Neuronal stem cell (in vitro differentiated cells): ENCODE measurements around the gene FADS3.

ENCODE experiments used
- DNase-seq: peaks from one replicate; pipeline ENCODE4 v3.0.0-alpha.2; 2013; ENCODE audit warnings: low spot score
- H2AFZ ChIP-seq: one replicate; pipeline ENCODE4 v1.6.1; 2013; ENCODE audit warnings: mild to moderate bottlenecking, low read length, inconsistent platforms
- H2AK5ac ChIP-seq: 2 replicates; pipeline ENCODE4 v1.6.1; 2013; ENCODE audit warnings: low read depth, mild to moderate bottlenecking, inconsistent platforms, low read length, moderate library complexity, mixed read lengths
- H2BK120ac ChIP-seq: 2 replicates; pipeline ENCODE4 v1.6.1; 2013; ENCODE audit warnings: low read depth, mild to moderate bottlenecking, inconsistent platforms, low read length, moderate library complexity, mixed read lengths
- H2BK12ac ChIP-seq: one replicate; pipeline ENCODE4 v1.6.1; 2013; ENCODE audit warnings: low read length, inconsistent platforms
- H2BK15ac ChIP-seq: 2 replicates; pipeline ENCODE4 v1.6.1; 2013; ENCODE audit warnings: mild to moderate bottlenecking, low read length, inconsistent platforms, mixed read lengths
- H2BK5ac ChIP-seq: one replicate; pipeline ENCODE4 v1.6.1; 2013; ENCODE audit warnings: inconsistent platforms, mild to moderate bottlenecking, low read length, moderate library complexity
- H3K14ac ChIP-seq: one replicate; pipeline ENCODE4 v1.6.1; 2013; ENCODE audit warnings: low read length, inconsistent platforms
- H3K18ac ChIP-seq: 2 replicates; pipeline ENCODE4 v1.6.1; 2013; ENCODE audit warnings: low read length, inconsistent platforms
- H3K23ac ChIP-seq: 2 replicates; pipeline ENCODE4 v1.6.1; 2013; ENCODE audit warnings: low read depth, mild to moderate bottlenecking, mixed read lengths, low read length, inconsistent platforms; ENCODE audit not compliant: poor library complexity
- H3K27ac ChIP-seq: replicated peaks from 3 replicates; pipeline ENCODE4 v1.5.1; 2013; ENCODE audit warnings: low read length, inconsistent platforms
- H3K27me3 ChIP-seq, 3 experiments: 2 replicates each; pipeline ENCODE4 v1.6.1; 2013; ENCODE audit warnings: low read length in 3 of 3, mild to moderate bottlenecking in 2 of 3, inconsistent platforms in 1 of 3, low read depth in 1 of 3, mixed read lengths in 1 of 3, moderate library complexity in 1 of 3; ENCODE audit not compliant: control insufficient read depth in 3 of 3, insufficient read depth in 3 of 3
- H3K36me3 ChIP-seq, 2 donors: replicated peaks in 1 of 2; 2 replicates each; pipeline ENCODE4 v1.6.1; 2013; ENCODE audit warnings: low read length in 2 of 2; ENCODE audit not compliant: control insufficient read depth in 2 of 2, insufficient read depth in 2 of 2
- H3K4ac ChIP-seq: 2 replicates; pipeline ENCODE4 v1.6.1; 2013; ENCODE audit warnings: inconsistent platforms, mild to moderate bottlenecking, low read length, moderate library complexity
- H3K4me1 ChIP-seq, 2 donors: 1 replicate in 1 of 2; 2 replicates in 1 of 2; pipeline ENCODE4 v1.6.1; 2013; ENCODE audit warnings: low read length in 2 of 2, low read depth in 1 of 2; ENCODE audit not compliant: control insufficient read depth in 2 of 2, insufficient read depth in 1 of 2
- H3K4me2 ChIP-seq: one replicate; pipeline ENCODE4 v1.6.1; 2013; ENCODE audit warnings: mild to moderate bottlenecking, low read length, inconsistent platforms; ENCODE audit not compliant: insufficient read depth, poor library complexity, severe bottlenecking
- H3K4me3 ChIP-seq, 2 donors: 2 replicates each; pipeline ENCODE4 v1.5.1; 2013; ENCODE audit warnings: low read length in 2 of 2, mild to moderate bottlenecking in 2 of 2, inconsistent platforms in 1 of 2, moderate library complexity in 1 of 2
- H3K79me1 ChIP-seq: one replicate; pipeline ENCODE4 v1.6.1; 2013; ENCODE audit warnings: low read depth, mild to moderate bottlenecking, inconsistent platforms, low read length, moderate library complexity
- H3K9ac ChIP-seq: one replicate; pipeline ENCODE4 v1.6.1; 2013; ENCODE audit warnings: mild to moderate bottlenecking, low read depth, low read length, inconsistent platforms; ENCODE audit not compliant: poor library complexity
- H3K9me3 ChIP-seq, 2 donors: replicated peaks in 1 of 2; 2 replicates each; pipeline versions ENCODE3 to v1.6.1; 2013; ENCODE audit warnings: low read length in 2 of 2, mild to moderate bottlenecking in 2 of 2, inconsistent platforms in 1 of 2, low read depth in 1 of 2, mixed read lengths in 1 of 2, moderate library complexity in 1 of 2; ENCODE audit not compliant: control insufficient read depth in 2 of 2, insufficient read depth in 1 of 2
- H4K8ac ChIP-seq: one replicate; pipeline ENCODE4 v1.6.1; 2013; ENCODE audit warnings: low read depth, mild to moderate bottlenecking, inconsistent platforms, low read length, moderate library complexity
- H4K91ac ChIP-seq: one replicate; pipeline ENCODE4 v1.6.1; 2013; ENCODE audit warnings: low read length, low read depth, mild to moderate bottlenecking, inconsistent platforms; ENCODE audit not compliant: poor library complexity
- WGBS, 2 donors: extraction: QIAGEN DNeasy Blood & Tissue Kit; methylation state at CpG; one replicate each; pipeline ENCODE4 v1.1.7; 2013; ENCODE audit warnings: missing lambda C conversion rate in 2 of 2, mixed read lengths in 1 of 2; ENCODE audit not compliant: insufficient read length in 2 of 2, insufficient replicate concordance in 1 of 2; ENCODE audit errors: extremely low coverage in 2 of 2; 5-methylcytosine and 5-hydroxymethylcytosine counted together

The FADS3 gene

DNA sequence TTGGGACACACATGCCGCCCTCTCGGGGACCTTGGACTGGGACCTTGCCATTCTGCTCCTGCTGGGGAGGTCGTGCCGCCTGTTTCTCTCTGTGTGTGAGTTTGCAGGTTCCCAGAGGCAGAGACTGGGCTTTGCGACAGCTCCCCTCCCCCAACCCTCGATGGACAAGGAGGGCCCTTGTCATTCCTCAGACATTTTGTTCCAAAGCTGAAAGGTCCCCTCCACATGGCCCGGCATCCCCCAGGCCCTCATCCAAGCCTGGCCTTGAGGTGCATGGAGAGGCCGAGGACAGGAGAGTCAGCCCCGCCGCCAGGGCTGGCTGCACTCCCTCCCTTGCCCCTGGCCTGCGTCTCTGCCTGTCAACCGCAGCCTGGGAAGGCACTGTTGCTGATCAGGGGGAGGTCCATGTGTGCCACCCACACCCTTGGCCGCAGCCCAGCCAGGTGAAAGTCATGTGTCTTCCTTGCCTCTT is 37.6 kb downstream of the FADS3 start:
- no peak overlapping the region for H2BK12ac ChIP-seq

DNA sequence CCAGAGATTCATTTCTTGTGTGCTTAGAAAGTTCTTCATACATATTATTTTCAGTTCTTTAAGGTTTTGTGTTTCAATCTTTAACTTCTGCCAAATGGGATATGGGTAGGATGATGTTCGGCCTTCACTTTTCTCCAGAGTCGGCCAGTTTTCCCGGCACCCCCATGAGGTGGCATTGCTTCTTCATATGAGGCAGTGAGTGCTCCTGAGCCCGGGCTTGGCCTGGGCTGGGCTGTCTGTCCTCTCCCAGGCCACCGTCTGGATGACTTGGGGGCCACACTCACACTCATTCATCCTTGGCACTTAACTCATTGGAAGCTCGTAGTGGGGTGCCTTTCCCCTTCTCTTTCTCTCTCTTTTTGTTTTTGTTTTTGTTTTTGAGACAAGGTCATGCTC is 39.4 kb downstream of the FADS3 start:
- peaks cover 76 to 98% of the 10 kb centered on the region in 2 donors for H3K36me3 ChIP-seq
- DNase-seq = no peak
- H2BK15ac ChIP-seq = no peak overlapping the region
- no peak overlapping the region for H2AFZ ChIP-seq
- no peak overlapping the region for H3K14ac ChIP-seq
- no peak overlapping the region for H3K4me3 ChIP-seq
- H3K9ac ChIP-seq = no peak overlapping the region
- no peak overlapping the region for H3K27ac ChIP-seq
- no peaks in the 10 kb centered on the region for H3K4me1 ChIP-seq
- no peak overlapping the region for H3K23ac ChIP-seq
- no peak overlapping the region for H3K4ac ChIP-seq
- no peak overlapping the region for H2BK12ac ChIP-seq
- no peak overlapping the region for H2BK120ac ChIP-seq
- no peak overlapping the region for H3K4me2 ChIP-seq
- no peak overlapping the region for H2AK5ac ChIP-seq
- no CpG with 5 or more reads among the region's 6 CpGs for WGBS, 2 donors
- H2BK5ac ChIP-seq = no peak overlapping the region
- H3K27me3 ChIP-seq = no peaks in the 10 kb centered on the region
- H4K8ac ChIP-seq = no peak overlapping the region
- H3K79me1 ChIP-seq = peaks cover 16% of the 10 kb centered on the region
- peaks cover 0 to 3% of the 10 kb centered on the region in 2 donors for H3K9me3 ChIP-seq
- no peak overlapping the region for H4K91ac ChIP-seq
- no peak overlapping the region for H3K18ac ChIP-seq

More for the DNA sequence above, 37.6 kb downstream of the FADS3 start:
- peaks cover 70 to 98% of the 10 kb centered on the region in 2 donors for H3K36me3 ChIP-seq
- H3K18ac ChIP-seq = no peak overlapping the region
- no peak overlapping the region for H2BK120ac ChIP-seq
- H2AK5ac ChIP-seq = no peak overlapping the region
- no peak overlapping the region for H4K8ac ChIP-seq
- no peak overlapping the region for H3K27ac ChIP-seq
- H3K4me1 ChIP-seq = no peaks in the 10 kb centered on the region
- no peak overlapping the region for H2BK15ac ChIP-seq
- H3K9me3 ChIP-seq = peaks cover 0 to 3% of the 10 kb centered on the region in 2 donors
- H3K27me3 ChIP-seq = no peaks in the 10 kb centered on the region
- no CpG with 5 or more reads among the region's 13 CpGs for WGBS, 2 donors
- no peak overlapping the region for H2AFZ ChIP-seq
- no peak overlapping the region for H3K4ac ChIP-seq
- H4K91ac ChIP-seq = no peak overlapping the region
- H3K9ac ChIP-seq = no peak overlapping the region
- no peak for DNase-seq
- no peak overlapping the region for H3K14ac ChIP-seq
- H3K4me3 ChIP-seq = no peak overlapping the region
- H3K4me2 ChIP-seq = no peak overlapping the region
- no peak overlapping the region for H3K23ac ChIP-seq
- H2BK5ac ChIP-seq = no peak overlapping the region
- H3K79me1 ChIP-seq = peaks cover 20% of the 10 kb centered on the region

DNA sequence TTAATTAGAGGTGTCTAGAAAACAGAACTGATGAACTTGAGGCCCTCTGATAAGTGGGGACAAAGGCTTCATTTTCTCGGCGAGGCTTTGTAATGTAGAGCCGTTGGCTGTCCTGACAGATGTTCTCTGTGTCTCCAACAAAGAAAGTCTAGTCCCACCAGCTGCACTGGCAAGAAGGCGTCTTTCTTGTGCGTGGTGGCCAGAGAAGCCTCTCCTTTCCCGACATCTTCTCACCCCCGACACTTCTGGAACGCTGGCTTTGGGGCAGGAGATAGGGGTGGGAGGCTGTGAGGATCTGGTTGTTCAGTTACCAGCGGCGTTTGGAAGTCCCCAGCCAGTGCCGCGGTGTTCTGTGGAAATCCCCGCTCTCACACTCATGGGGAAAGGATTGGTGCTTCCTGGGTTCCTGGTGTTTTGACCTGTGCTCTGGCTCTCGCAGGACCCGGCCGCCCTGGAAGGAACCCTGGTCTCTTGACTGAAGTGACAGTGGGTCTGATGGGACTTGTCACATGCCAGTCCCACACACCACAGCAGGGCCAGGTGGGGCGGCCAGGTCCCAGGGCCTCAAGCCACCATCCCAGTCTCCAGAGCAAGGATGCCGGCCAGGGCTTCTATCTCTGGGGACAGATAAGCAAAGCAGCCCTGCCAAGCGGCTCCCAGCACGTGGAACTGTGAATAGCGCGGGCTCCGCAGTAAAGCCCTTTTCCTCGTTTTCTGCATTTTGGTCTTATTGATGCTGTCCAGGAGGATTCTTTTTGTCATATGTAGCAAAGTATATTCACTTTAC is 40.0 kb downstream of the FADS3 start:
- Histone ChIP-seq H3K18ac (no peak overlapping the region), H3K4ac (no peak overlapping the region), H3K36me3 (peaks cover 75 to 98% of the 10 kb centered on the region in 2 donors)

DNA sequence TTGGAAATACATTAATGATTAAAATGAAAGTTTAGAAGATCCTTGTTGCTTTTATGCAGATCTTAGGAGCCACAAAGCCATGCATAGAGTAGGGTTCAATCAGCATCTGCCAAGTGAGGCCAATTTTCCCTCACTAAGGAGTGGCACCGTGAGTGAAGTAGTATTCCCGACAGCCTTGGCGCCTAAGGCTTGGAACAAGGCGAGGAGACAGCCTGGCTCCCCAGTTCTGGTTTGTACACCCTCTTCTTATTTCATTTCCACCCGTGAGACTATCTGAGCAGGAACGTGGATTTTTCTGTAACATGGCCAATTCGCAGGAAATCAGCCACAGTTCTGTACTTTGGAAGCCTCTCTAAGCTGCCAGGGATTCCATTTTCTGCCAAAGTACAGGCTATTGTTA is 40.7 kb downstream of the FADS3 start:
- no peak overlapping the region for H2BK15ac ChIP-seq
- no CpG with 5 or more reads among the region's 7 CpGs for WGBS, 2 donors
- no peak overlapping the region for H3K4me2 ChIP-seq
- peaks cover 72 to 98% of the 10 kb centered on the region in 2 donors for H3K36me3 ChIP-seq
- H4K8ac ChIP-seq = no peak overlapping the region
- no peaks in the 10 kb centered on the region for H3K4me1 ChIP-seq
- H2BK120ac ChIP-seq = no peak overlapping the region
- H2AFZ ChIP-seq = no peak overlapping the region
- peaks cover 0 to 3% of the 10 kb centered on the region in 2 donors for H3K9me3 ChIP-seq
- no peak for DNase-seq
- no peak overlapping the region for H3K23ac ChIP-seq
- H3K4ac ChIP-seq = no peak overlapping the region
- H3K14ac ChIP-seq = no peak overlapping the region
- H3K79me1 ChIP-seq = peaks cover 11% of the 10 kb centered on the region
- no peak overlapping the region for H3K18ac ChIP-seq
- no peak overlapping the region for H3K27ac ChIP-seq
- H4K91ac ChIP-seq = no peak overlapping the region
- no peak overlapping the region for H2BK12ac ChIP-seq
- no peaks in the 10 kb centered on the region for H3K27me3 ChIP-seq
- H3K9ac ChIP-seq = no peak overlapping the region
- H3K4me3 ChIP-seq = no peak overlapping the region
- no peak overlapping the region for H2BK5ac ChIP-seq
- H2AK5ac ChIP-seq = no peak overlapping the region

More for the DNA sequence above, 40.0 kb downstream of the FADS3 start:
- Histone ChIP-seq H2AFZ (no peak overlapping the region), H3K23ac (peak overlapping the region; percentile 27), H2BK120ac (no peak overlapping the region), H3K79me1 (peaks cover 11% of the 10 kb centered on the region), H2BK5ac (no peak overlapping the region), H3K4me3 (no peak overlapping the region), H3K27ac (no peak overlapping the region), H3K9me3 (peaks cover 0 to 3% of the 10 kb centered on the region in 2 donors), H3K4me2 (no peak overlapping the region), H2BK12ac (no peak overlapping the region), H3K4me1 (no peaks in the 10 kb centered on the region), H2AK5ac (no peak overlapping the region), H3K27me3 (no peaks in the 10 kb centered on the region), H4K91ac (no peak overlapping the region), H3K14ac (no peak overlapping the region), H2BK15ac (no peak overlapping the region), H3K9ac (no peak overlapping the region), H4K8ac (peak overlapping the region; percentile 95)
- no peak for DNase-seq
- WGBS, 2 donors = no CpG with 5 or more reads among the region's 24 CpGs
